Esophagus squamous epithelium (tissue), 4 donors: ENCODE measurements around the gene GPHN.

Experiments
- POLR2A ChIP-seq, 4 donors: fragments of 450-650 bp; IDR thresholded peaks; one replicate each; pipeline ENCODE4 v1.6.1; 2017; ENCODE audit warnings: antibody characterized with exemption in 4 of 4, mild to moderate bottlenecking in 4 of 4, moderate library complexity in 3 of 4
- TF ChIP-seq, protein P1 (sequence below), 6 experiments: fragments of 450-650 bp in 4 of 6; fragments of 200-600 bp in 2 of 6; sonication (generic) in 2 of 6; IDR thresholded peaks; one replicate each; pipeline ENCODE4 v1.5.1; 2016 to 2019; ENCODE audit warnings: antibody characterized with exemption in 6 of 6, mild to moderate bottlenecking in 4 of 6, moderate library complexity in 4 of 6

DNA sequence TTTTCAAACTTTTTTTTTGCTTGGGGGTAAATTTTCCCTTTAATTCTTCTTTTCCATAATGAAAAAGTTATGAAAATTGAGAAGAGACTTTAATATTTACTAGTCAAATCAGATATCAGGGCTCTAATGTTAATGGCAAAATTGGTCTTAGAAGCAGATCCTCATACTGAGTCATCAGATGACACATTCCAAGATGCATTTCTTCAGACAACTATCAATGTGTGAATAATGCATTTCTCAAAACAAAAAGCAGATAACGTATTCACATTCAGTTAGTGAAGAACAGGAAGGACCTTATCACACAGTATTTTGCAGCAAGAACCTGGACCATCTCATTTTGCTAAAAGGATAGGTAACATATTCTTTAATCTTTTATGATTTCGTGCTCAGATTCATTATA is 130.7 kb downstream of the GPHN start:
- TF ChIP-seq, protein P1, sequence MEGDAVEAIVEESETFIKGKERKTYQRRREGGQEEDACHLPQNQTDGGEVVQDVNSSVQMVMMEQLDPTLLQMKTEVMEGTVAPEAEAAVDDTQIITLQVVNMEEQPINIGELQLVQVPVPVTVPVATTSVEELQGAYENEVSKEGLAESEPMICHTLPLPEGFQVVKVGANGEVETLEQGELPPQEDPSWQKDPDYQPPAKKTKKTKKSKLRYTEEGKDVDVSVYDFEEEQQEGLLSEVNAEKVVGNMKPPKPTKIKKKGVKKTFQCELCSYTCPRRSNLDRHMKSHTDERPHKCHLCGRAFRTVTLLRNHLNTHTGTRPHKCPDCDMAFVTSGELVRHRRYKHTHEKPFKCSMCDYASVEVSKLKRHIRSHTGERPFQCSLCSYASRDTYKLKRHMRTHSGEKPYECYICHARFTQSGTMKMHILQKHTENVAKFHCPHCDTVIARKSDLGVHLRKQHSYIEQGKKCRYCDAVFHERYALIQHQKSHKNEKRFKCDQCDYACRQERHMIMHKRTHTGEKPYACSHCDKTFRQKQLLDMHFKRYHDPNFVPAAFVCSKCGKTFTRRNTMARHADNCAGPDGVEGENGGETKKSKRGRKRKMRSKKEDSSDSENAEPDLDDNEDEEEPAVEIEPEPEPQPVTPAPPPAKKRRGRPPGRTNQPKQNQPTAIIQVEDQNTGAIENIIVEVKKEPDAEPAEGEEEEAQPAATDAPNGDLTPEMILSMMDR (IDR thresholded peaks at IDR 0.05), result no peak
- TF ChIP-seq POLR2A (IDR thresholded peaks at IDR 0.05), result no peak
